Measurements from ENCODE around the gene ZNF783. TPM values are rescaled to one million over a fixed set of nuclear protein-coding genes. Genes with fewer than 3 reads are reported as not detected.
"Not testable (repeated sequence)": the region's sequence is repeated elsewhere in the genome, so short reads cannot be mapped to it uniquely, and the experiment has no call there.

Gene ZNF783
- total RNA-seq, 1 donor from 2014 or later, result 30.0 TPM

- DNase-seq (ENCODE audit: low spot score), result no peak
Measured at GRCh38 chr7:149329766-149330334, 67.9 kb downstream of the ZNF783 start.

GRCh38 chr7:149330914-149331567 is 69.0 kb downstream of the ZNF783 start:
- no peak for DNase-seq (ENCODE audit: low spot score)

GRCh38 chr7:149332602-149333320 is 70.8 kb downstream of the ZNF783 start:
- not testable (repeated sequence) for DNase-seq (ENCODE audit: low spot score)

- no peak for DNase-seq (ENCODE audit: low spot score)
Measured at GRCh38 chr7:149333321-149333717, 71.3 kb downstream of the ZNF783 start.

- no peak for DNase-seq (ENCODE audit: low spot score)
Measured at GRCh38 chr7:149334219-149334618, 72.2 kb downstream of the ZNF783 start.

Other genes starting within 250 kb of the ZNF783 start
- 116 TPM for gene PDIA4, start 233.7 kb upstream of the ZNF783 start, total RNA-seq
- 9.8 TPM for gene ZNF786, start 171.5 kb upstream of the ZNF783 start, total RNA-seq
- gene ZNF425, start 135.9 kb upstream of the ZNF783 start, total RNA-seq, result 3.0 TPM
- 25.4 TPM for gene ZNF398, start 114.7 kb upstream of the ZNF783 start, total RNA-seq
- 46.6 TPM for gene ZNF282, start 66.7 kb upstream of the ZNF783 start, total RNA-seq
- gene ZNF212, start 22.5 kb upstream of the ZNF783 start, total RNA-seq, result 11.2 TPM
- 15.1 TPM for gene ZNF777, start 198.9 kb downstream of the ZNF783 start, total RNA-seq
- gene ZNF746, start 235.6 kb downstream of the ZNF783 start, total RNA-seq, result 17.3 TPM